ENCODE measurements around the gene SOWAHB. TPM values are rescaled to one million over a fixed set of nuclear protein-coding genes. Genes with fewer than 3 reads are reported as not detected.

Gene SOWAHB
- total RNA-seq, 2 donors from 2014 or later: 1.2 to 2.6 TPM

DNA sequence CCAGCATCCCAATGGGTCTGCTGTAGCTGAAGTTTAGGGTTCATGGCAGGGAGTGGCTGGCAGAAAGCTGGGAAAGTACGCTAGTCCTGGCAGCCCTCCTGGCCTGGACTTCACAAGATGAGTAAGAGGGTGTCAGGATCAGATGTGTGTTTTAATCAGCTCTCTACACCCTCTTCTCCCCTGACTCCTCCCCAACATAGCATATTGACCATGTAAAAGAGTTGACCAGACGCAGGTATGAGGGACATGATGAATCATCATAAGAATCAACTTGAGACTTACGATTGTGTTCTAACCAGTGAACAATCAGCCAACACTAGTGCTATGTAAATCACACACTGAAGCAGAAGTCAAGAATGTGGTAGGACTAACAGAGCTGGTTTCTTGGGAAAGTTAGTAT lies 5.3 kb downstream of the SOWAHB start:
- Histone ChIP-seq H3K4me3 (ENCODE audit: low read length) (no peak overlapping the region), H3K36me3 (ENCODE audit: control insufficient read depth, insufficient read depth, low read length) (no peaks in the 10 kb centered on the region), H3K9ac (ENCODE audit: extremely low read depth, low read length, poor library complexity, severe bottlenecking) (no peak overlapping the region), H3K4me1 (ENCODE audit: control insufficient read depth, insufficient read depth, low read length) (no peaks in the 10 kb centered on the region), H3K27me3 (ENCODE audit: control insufficient read depth, insufficient read depth, low read length, poor library complexity, severe bottlenecking) (peaks cover 72% of the 10 kb centered on the region), H3K9me3 (ENCODE audit: control insufficient read depth, low read length) (no peaks in the 10 kb centered on the region), H3K27ac (ENCODE audit: low read depth, low read length) (no peak overlapping the region)
- no peaks in the 10 kb centered on the region for H3K36me3 Mint-ChIP-seq (ENCODE audit: low read depth)
- H3K4me3 Mint-ChIP-seq: no peak overlapping the region
- DNase-seq: no peak
- H3K4me1 Mint-ChIP-seq: peaks cover 3% of the 10 kb centered on the region
- no peaks in the 10 kb centered on the region for H3K9me3 Mint-ChIP-seq
- TF ChIP-seq, protein P1, sequence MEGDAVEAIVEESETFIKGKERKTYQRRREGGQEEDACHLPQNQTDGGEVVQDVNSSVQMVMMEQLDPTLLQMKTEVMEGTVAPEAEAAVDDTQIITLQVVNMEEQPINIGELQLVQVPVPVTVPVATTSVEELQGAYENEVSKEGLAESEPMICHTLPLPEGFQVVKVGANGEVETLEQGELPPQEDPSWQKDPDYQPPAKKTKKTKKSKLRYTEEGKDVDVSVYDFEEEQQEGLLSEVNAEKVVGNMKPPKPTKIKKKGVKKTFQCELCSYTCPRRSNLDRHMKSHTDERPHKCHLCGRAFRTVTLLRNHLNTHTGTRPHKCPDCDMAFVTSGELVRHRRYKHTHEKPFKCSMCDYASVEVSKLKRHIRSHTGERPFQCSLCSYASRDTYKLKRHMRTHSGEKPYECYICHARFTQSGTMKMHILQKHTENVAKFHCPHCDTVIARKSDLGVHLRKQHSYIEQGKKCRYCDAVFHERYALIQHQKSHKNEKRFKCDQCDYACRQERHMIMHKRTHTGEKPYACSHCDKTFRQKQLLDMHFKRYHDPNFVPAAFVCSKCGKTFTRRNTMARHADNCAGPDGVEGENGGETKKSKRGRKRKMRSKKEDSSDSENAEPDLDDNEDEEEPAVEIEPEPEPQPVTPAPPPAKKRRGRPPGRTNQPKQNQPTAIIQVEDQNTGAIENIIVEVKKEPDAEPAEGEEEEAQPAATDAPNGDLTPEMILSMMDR (conservative IDR thresholded peaks at IDR 0.05): no peak
- peaks cover 65% of the 10 kb centered on the region for H3K27me3 Mint-ChIP-seq (ENCODE audit: insufficient read depth)
- no peak overlapping the region for H3K27ac Mint-ChIP-seq
- whole genome bisulfite sequencing, 2 experiments (ENCODE audit: insufficient coverage in 1 of 2, insufficient read length in 1 of 2): 91 to 100% methylated on average over 2 to 3 of the region's 3 CpGs

DNA sequence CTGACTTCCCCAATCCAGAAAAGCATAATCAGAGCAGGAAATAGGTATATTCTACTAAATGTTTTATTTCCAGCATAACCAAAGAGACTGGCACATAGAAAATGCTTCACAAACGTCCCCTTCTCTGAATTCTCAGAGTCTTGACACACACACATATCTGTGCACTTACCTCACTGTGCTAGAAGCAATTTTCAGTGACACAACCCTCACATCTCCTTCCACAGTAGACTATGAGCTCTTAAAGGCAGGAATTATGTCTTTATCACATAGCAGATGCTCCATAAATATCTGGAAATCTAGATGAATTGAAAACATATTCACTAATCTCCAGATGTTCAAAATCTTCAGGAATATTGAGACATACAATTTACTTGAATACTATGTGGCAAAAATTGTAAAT lies 5.9 kb downstream of the SOWAHB start:
- Histone ChIP-seq H3K36me3 (ENCODE audit: control insufficient read depth, insufficient read depth, low read length) (no peaks in the 10 kb centered on the region), H3K27me3 (ENCODE audit: control insufficient read depth, insufficient read depth, low read length, poor library complexity, severe bottlenecking) (peaks cover 66% of the 10 kb centered on the region), H3K4me3 (ENCODE audit: low read length) (no peak overlapping the region), H3K27ac (ENCODE audit: low read depth, low read length) (no peak overlapping the region), H3K9ac (ENCODE audit: extremely low read depth, low read length, poor library complexity, severe bottlenecking) (no peak overlapping the region), H3K4me1 (ENCODE audit: control insufficient read depth, insufficient read depth, low read length) (no peaks in the 10 kb centered on the region), H3K9me3 (ENCODE audit: control insufficient read depth, low read length) (no peaks in the 10 kb centered on the region)
- TF ChIP-seq, protein P1 (conservative IDR thresholded peaks at IDR 0.05): no peak
- H3K4me3 Mint-ChIP-seq: no peak overlapping the region
- H3K9me3 Mint-ChIP-seq: no peaks in the 10 kb centered on the region
- H3K36me3 Mint-ChIP-seq (ENCODE audit: low read depth): no peaks in the 10 kb centered on the region
- H3K27ac Mint-ChIP-seq: no peak overlapping the region
- WGBS, 2 experiments (ENCODE audit: insufficient coverage in 1 of 2, insufficient read length in 1 of 2): 70 to 86% methylated on average over 1 of the region's 1 CpG
- peaks cover 3% of the 10 kb centered on the region for H3K4me1 Mint-ChIP-seq
- DNase-seq: no peak
- H3K27me3 Mint-ChIP-seq (ENCODE audit: insufficient read depth): peaks cover 62% of the 10 kb centered on the region

DNA sequence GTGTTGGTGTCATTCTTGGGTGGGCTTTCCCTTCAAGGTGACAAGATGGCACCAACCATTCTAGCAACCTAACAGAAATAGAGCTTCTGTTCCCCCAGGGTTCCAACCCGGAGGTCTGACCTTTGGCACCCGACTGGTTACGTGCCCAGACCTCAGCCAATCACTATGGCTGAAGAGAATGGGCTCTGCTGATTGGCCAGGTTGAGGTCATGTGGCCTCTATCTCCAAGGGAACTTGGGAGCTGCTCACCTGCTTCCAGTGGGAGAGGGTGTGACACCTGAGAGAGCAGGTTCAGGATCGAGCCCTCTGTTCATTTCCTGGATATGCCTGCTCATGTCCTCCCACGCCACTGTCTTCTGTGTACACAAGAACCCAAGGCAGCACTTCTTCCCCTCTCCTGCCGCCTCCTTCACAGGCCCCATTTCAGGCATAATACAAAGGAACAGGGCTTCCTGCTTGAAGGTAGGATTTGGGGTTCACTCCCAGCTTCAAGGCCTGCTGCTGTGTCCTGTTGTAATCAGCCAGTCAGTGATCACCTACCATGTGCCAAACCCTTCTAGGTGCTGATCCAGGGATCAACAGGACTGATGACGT lies 11.0 kb downstream of the SOWAHB start:
- H3K9me3 ChIP-seq (ENCODE audit: control insufficient read depth, low read length): no peaks in the 10 kb centered on the region
- H3K27me3 ChIP-seq (ENCODE audit: control insufficient read depth, insufficient read depth, low read length, poor library complexity, severe bottlenecking): peaks cover 16% of the 10 kb centered on the region
- Mint-ChIP-seq H3K27me3 (ENCODE audit: insufficient read depth) (peaks cover 19% of the 10 kb centered on the region), H3K9me3 (no peaks in the 10 kb centered on the region), H3K4me3 (no peak overlapping the region), H3K4me1 (no peaks in the 10 kb centered on the region), H3K27ac (no peak overlapping the region), H3K36me3 (ENCODE audit: low read depth) (no peaks in the 10 kb centered on the region)
- no peaks in the 10 kb centered on the region for H3K4me1 ChIP-seq (ENCODE audit: control insufficient read depth, insufficient read depth, low read length)
- H3K9ac ChIP-seq (ENCODE audit: extremely low read depth, low read length, poor library complexity, severe bottlenecking): no peak overlapping the region
- no peak overlapping the region for H3K4me3 ChIP-seq (ENCODE audit: low read length)
- WGBS, 2 experiments (ENCODE audit: insufficient coverage in 1 of 2, insufficient read length in 1 of 2): 92 to 94% methylated on average over 6 to 7 of the region's 7 CpGs
- H3K36me3 ChIP-seq (ENCODE audit: control insufficient read depth, insufficient read depth, low read length): no peaks in the 10 kb centered on the region
- TF ChIP-seq, protein P1 (conservative IDR thresholded peaks at IDR 0.05): no peak
- no peak overlapping the region for H3K27ac ChIP-seq (ENCODE audit: low read depth, low read length)
- no peak for DNase-seq
